GM21367 (cell line): ENCODE data around the gene ZNF710.

Experiments
- ATAC-seq: cut with Tn5 transposase; IDR thresholded peaks from one replicate; pipeline ENCODE4 v1.9.1; 2021; ENCODE audit not compliant: unreplicated experiment

ZNF710 gene

GRCh38 chr15:90037961-90038631 lies 37.0 kb downstream of the ZNF710 start:
- ATAC-seq, result peak; percentile 61

GRCh38 chr15:90038632-90039095 lies 37.5 kb downstream of the ZNF710 start:
- no peak for ATAC-seq

DNA sequence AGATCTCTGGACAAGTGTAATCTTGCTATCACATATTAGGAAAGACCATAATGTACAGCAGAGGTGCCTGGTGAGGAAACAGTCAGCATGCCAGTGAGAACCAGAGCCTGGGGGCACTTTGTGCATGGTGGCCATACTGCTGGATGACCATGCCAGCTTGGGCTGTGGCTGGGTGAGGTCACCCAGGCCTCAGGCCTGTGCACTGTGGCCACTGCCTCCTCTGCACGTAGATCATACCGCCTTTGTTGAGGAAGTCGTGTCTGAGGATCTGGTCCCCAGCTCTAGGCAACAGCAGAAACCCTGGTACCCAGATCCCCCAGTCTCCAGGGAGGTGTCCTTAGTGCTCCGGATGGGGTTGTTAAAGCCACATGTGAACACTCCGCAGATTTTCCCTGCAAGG lies 38.9 kb downstream of the ZNF710 start:
- no peak for ATAC-seq

DNA sequence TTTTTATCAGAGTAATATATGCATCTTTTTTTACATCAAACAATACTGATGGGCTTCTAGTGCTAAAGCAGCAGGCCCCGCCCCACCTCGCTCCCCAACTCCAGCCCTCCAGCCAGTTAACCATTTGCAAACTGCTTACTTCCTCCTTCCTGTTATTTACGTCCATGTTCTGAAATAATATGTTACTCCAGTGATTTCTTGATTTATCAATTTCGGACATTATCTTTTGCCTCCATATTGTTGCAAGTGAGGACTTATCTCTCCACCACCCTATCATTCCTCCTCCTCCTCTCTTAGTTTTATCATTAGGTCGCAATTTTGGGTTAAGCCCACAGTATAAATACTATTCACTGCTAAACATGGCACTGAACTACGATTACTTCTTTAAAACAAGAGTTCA lies 39.5 kb downstream of the ZNF710 start:
- no peak for ATAC-seq

- ATAC-seq, result no peak
Measured at GRCh38 chr15:90042356-90042755, 41.2 kb downstream of the ZNF710 start.

- ATAC-seq, result no peak
Measured at GRCh38 chr15:90042766-90043529, 41.8 kb downstream of the ZNF710 start.

DNA sequence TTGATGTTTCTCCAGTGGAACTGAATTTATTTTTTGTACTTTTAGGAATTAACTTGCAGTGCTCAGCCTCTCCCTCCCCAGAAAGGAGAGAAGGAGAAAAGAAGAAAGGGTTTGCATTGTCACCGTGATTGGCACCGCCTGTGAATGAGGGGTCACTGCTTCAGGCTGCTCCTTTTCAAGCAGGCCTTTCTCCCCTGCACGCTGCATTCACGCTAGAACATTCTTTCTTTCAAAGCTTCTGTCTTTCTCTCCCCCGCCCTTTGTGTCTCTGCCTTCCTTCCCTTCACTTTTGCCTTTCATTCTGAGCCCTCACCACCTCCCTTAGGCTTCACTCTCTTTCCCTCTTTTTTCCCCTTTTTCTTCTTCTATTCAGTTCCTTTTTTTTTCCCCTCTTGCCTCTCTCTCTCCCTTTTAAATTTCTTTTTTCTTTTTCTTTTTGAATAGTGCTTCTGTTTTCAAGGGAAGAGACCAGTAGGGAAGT lies 42.4 kb downstream of the ZNF710 start:
- no peak for ATAC-seq

GRCh38 chr15:90044191-90044590 lies 43.1 kb downstream of the ZNF710 start:
- ATAC-seq, result no peak

DNA sequence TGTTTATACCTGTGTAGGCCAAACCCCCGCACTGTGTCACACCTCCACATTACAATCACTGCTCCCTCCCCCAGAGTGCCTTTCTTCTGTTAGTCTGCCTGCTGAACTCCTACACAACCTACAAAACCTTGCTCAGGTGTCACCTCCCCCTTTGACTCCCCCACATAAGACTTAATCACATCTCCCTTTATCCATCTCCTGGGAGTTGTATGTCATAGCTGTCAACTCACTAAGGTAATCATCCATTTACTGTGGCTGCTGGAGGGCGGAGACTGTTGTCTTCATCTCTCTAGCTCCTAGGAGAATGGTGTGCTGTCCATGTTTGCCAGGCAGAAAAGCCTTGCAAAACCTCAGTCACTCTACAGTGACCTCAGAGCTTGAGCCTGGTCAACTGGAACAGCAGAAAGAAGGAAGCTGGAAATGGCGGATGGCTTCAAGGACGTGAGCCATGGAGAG lies 43.8 kb downstream of the ZNF710 start:
- ATAC-seq, result no peak

- no peak for ATAC-seq
Measured at GRCh38 chr15:90046289-90046688, 45.2 kb downstream of the ZNF710 start.

DNA sequence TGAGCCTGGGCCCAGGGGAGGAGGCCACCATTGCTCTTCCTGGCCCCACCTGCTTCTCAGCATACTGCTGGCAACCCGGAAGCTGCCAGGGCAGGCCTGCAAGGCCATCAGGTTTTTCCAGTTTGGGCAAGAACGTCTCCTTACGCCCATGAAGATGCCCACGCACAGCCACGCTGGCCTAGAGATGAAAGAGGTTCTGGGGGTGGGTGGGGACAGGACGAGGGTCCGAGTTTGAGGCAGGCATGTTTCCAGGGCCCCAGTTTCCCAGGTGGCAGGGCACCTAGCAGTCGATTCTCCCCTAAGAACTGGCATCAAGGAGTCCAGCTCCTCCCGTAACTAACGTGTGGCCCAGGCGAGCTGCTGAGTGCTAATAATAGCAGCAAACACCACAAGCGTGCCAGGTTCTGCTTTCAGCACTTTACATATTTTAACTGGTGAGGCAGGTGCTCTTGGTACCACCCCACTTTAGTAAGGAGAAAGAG lies 45.8 kb downstream of the ZNF710 start:
- ATAC-seq, result peak; percentile 48

DNA sequence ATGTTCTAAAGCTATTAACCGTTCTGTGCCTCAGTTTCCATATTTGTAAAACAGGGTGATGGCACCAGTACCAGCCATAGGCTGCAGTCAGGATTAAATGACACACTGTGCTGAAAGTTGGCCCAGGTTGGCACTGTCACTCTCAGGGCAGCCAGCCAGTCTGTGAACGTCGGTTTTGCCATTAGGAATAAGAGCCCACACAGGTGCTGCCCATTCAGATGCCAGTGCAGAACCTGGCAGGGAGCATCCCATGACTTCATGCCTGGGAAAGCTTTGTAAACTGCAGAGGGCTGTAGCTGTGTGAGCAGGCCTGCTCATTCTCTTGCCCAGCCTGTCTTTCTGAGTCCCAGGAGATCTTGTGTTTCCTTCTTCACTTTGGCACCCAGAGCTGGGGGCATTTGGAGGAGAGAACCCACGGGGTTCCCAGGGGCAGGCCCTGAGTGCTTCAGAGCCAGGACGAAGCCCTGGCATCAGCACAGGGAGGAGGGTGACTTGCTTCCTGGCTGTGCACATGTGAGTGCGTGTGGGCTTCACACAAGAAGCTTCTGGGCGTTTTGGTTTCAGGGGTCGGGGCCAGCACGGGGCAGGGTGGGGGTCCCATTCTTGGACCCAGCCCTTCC lies 46.9 kb downstream of the ZNF710 start:
- ATAC-seq, result no peak

DNA sequence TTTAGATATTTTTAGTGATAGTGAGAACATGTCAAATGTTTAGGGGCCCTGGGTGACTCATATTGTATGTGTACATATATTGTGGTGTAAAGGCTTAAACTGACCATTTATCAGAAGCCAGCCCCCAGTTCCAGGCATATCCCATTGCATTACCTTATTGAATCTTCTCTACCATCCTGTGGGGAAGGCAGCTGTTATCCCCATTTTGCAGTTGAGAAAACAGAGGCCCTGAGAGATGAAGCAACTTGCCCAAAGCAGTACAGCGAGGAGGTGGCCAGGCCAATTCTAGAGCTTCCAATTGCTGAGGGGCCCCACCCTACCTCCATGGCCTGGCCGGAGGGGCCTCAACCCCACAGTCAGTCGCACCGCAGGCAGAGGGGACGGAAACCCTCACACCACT lies 47.9 kb downstream of the ZNF710 start:
- ATAC-seq, result no peak

GRCh38 chr15:90049666-90050604 lies 48.8 kb downstream of the ZNF710 start:
- no peak for ATAC-seq

DNA sequence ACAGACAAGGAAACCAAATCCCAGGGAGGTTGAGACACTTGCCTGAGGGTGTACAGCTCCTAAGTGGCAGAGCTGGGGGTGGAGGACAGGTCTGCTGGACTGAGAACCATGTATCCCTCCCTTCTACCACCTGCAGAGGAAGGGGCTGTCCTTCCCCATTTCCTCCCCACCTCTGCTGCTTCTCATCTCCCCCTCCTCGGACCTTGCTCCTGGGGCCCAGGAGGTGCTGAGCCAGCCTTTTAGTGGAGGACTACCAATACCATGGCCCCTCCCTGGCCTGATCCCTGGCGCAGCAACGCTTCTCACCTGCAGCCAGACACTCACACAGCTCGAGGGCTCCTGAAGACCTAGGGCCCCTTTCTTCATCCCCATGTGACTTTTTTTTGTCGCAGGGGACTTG lies 50.8 kb downstream of the ZNF710 start:
- ATAC-seq, result no peak

GRCh38 chr15:90053685-90054466 lies 52.8 kb downstream of the ZNF710 start:
- ATAC-seq, result no peak

DNA sequence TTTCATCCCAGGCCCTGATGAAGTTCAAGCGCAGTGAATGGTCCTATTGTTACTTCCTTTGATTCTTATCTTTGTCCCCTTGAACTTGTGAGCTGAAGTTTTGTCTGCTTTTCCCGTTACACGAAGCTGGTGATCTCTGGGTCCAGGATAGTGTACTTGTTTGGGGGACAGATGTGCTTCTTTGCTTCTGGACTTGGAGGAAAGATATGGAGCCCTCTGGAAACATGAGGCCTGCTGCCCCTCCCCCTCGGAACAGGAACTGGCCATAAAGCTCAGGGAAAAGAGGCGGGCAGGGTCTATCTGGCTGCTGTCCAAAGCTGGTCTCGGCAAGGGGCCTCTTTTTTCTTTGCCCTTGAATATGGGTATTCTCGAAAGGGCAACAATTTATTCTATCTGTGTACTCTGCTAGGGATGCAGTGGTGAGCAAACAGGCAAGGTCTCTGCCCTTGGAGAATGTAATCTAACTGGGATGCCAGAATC lies 53.5 kb downstream of the ZNF710 start:
- no peak for ATAC-seq

- ATAC-seq, result no peak
Measured at GRCh38 chr15:90055182-90055581, 54.1 kb downstream of the ZNF710 start.

DNA sequence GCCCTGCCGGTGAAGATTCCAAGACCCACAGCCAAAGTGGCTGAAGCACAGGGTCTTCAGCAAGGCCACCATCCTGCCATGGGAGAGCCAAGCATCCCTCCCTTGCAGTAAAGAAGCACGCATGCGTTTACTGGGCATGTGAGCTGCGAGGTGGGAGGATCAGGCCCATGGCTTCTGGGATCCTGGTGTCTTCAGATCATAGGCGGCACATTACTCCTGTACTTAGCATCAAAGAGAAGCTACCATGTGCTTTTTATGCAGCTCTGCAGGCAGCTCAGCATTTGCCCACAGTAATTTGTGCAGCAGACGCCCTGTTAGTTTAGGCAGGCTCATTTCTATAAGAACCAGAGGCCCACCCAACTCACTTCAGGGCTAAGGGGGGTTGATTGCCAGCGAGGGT lies 55.4 kb downstream of the ZNF710 start:
- no peak for ATAC-seq

DNA sequence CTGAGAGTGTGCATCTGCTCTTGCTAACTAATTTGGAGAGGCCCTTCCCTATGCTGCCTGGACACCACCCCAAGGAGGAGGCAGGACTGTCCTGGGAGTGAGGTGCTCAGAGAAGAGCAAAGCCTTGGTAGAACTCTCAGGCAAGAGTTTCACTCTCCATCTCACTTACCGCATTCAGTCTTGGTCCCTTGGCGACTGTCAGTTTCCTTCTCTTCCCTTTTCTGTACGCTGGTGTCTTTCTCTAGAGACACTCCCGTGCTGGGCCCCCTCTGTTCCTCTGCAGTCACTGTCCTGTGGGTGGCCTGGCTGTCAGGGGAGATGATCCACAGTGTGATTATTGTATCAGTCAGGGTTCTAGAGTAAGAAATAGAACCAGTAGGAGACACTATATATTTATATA lies 57.2 kb downstream of the ZNF710 start:
- peak; percentile 27 for ATAC-seq
